Erythroblast (primary cell): ENCODE measurements around the gene AK8.

ENCODE experiments used
- GATA1 ChIP-seq: IDR thresholded peaks from 2 replicates; pipeline ENCODE4 v1.6.1; 2011; ENCODE audit warnings: low read depth, mild to moderate bottlenecking, control low read depth, low read length, moderate library complexity
- POLR2A ChIP-seq: IDR thresholded peaks from 2 replicates; pipeline ENCODE4 v1.6.1; 2011; ENCODE audit warnings: mild to moderate bottlenecking, low read length

GRCh38 chr9:132756214-132756845 lies 121.8 kb downstream of the AK8 start:
- TF ChIP-seq POLR2A (no peak), GATA1 (no peak)
